ENCODE measurements around the gene TMPRSS2. TPM values are rescaled to one million over a fixed set of nuclear protein-coding genes. Genes with fewer than 3 reads are reported as not detected.
"Not testable (repeated sequence)": the region's sequence is repeated elsewhere in the genome, so short reads cannot be mapped to it uniquely, and the experiment has no call there.

Gene TMPRSS2
- total and polyA plus RNA-seq, 2 donors from 2014 or later: 32.8 to 55.0 TPM

DNA sequence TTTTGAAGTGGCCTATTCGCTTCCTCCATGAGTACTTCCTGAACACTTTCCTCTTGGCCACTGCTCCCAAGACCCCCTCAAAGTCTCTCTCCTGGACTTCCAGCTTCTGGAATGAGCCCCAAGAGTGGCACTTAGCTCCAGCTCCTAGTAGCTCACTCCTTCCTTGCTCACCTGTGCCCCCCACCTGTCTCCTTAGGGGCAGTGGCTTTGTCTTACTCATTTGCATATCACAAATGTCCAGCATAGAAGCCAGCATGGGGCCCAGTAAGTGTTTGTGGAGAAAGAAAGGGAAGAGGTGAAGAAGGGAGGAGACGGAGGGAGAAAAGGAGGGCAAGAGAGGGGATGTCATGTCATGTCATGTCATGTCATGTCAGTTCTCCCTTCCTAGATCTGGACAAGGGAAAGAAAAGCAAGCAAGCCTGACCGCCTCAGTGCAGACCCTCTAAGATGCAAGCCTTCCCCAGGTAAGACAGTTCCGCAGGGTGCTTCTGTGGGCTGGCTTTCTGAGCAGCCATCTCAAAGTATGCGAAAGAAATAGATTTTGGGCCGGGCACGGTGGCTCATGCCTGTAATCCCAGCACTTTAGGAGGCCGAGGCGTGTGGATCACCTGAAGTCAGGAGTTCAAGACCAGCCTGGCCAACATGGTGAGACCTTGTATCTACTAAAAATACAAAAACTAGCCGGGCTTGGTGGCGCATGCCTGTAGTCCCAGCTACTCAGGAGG, 88.8 kb downstream of the TMPRSS2 start:
- intact Hi-C loops (cut with DNase I): no loop called here

DNA sequence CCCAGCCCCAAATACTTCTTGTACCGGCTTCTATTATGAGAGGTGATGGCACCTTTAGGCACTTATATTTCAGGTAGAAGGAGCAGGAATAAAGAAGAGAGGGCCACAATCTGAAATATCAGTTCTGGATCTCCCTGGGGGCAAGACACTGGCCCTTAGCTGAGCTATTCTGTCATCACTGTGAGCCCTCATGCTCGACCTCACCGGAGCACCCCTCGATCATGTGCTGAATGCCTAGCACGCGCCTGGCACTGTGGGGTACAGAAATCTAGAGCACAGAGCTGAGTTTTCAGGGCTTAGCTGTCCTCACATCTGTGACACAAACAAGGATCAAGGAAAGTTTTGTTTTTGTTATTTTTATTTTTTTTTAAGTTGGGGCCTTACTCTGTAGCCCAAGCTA, 89.6 kb downstream of the TMPRSS2 start:
- H3K27ac ChIP-seq (ENCODE audit: low read depth in 2 of 2, low read length in 2 of 2): no peak overlapping the region
- H3K4me1 ChIP-seq (ENCODE audit: control insufficient read depth in 2 of 3, insufficient read depth in 2 of 3, low read depth in 1 of 3, low read length in 3 of 3): peaks cover 0 to 4% (median 0%) of the 10 kb centered on the region in 3 donors
- no peak overlapping the region for H3K4me3 ChIP-seq (ENCODE audit: low read length in 3 of 3)
- TF ChIP-seq, protein P1, sequence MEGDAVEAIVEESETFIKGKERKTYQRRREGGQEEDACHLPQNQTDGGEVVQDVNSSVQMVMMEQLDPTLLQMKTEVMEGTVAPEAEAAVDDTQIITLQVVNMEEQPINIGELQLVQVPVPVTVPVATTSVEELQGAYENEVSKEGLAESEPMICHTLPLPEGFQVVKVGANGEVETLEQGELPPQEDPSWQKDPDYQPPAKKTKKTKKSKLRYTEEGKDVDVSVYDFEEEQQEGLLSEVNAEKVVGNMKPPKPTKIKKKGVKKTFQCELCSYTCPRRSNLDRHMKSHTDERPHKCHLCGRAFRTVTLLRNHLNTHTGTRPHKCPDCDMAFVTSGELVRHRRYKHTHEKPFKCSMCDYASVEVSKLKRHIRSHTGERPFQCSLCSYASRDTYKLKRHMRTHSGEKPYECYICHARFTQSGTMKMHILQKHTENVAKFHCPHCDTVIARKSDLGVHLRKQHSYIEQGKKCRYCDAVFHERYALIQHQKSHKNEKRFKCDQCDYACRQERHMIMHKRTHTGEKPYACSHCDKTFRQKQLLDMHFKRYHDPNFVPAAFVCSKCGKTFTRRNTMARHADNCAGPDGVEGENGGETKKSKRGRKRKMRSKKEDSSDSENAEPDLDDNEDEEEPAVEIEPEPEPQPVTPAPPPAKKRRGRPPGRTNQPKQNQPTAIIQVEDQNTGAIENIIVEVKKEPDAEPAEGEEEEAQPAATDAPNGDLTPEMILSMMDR (IDR thresholded peaks at IDR 0.05; ENCODE audit: borderline replicate concordance, extremely low read depth, insufficient read depth): no peak
- DNase-seq (no peak), FAIRE-seq (no peak)
- H3K36me3 ChIP-seq (ENCODE audit: control insufficient read depth in 2 of 3, insufficient read depth in 3 of 3, low read length in 3 of 3): no peaks in the 10 kb centered on the region
- H3K9ac ChIP-seq (ENCODE audit: low read length in 3 of 3): no peak overlapping the region
- no peaks in the 10 kb centered on the region for H3K27me3 ChIP-seq (ENCODE audit: control insufficient read depth, insufficient read depth, low read length)
- no peaks in the 10 kb centered on the region for H3K9me3 ChIP-seq (ENCODE audit: control insufficient read depth in 2 of 3, insufficient read depth in 1 of 3, low read length in 3 of 3)
- intact Hi-C loops (cut with DNase I): no loop called here

More for the DNA sequence above, 88.8 kb downstream of the TMPRSS2 start:
- FAIRE-seq (no peak), DNase-seq (no peak)
- Histone ChIP-seq H3K27ac (ENCODE audit: low read depth in 2 of 2, low read length in 2 of 2) (no peak overlapping the region), H3K27me3 (ENCODE audit: control insufficient read depth, insufficient read depth, low read length) (no peaks in the 10 kb centered on the region), H3K9me3 (ENCODE audit: control insufficient read depth in 2 of 3, insufficient read depth in 1 of 3, low read length in 3 of 3) (no peaks in the 10 kb centered on the region), H3K4me3 (ENCODE audit: low read length in 3 of 3) (no peak overlapping the region), H3K4me1 (ENCODE audit: control insufficient read depth in 2 of 3, insufficient read depth in 2 of 3, low read depth in 1 of 3, low read length in 3 of 3) (peaks cover 0 to 5% (median 4%) of the 10 kb centered on the region in 3 donors), H3K9ac (ENCODE audit: low read length in 3 of 3) (no peak overlapping the region), H3K36me3 (ENCODE audit: control insufficient read depth in 2 of 3, insufficient read depth in 3 of 3, low read length in 3 of 3) (no peaks in the 10 kb centered on the region)
- TF ChIP-seq, protein P1 (IDR thresholded peaks at IDR 0.05; ENCODE audit: borderline replicate concordance, extremely low read depth, insufficient read depth): no peak

DNA sequence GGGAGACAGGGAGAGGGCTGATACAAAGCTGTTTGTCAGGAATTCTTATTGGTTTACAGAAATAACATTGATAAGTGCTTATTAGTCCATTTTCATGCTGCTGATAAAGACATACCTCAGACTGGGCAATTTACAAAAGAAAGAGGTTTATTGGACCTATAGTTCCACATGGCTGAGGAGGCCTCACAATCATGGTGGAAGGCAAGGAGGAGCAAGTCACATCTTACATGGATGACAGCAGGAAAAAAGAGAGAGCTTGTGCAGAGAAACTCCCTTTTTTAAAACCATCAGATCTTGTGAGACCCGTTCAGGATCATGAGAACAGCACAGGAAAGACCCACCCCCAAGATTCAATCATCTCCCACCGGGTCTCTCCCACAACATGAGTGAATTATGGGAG, 90.5 kb downstream of the TMPRSS2 start:
- H3K4me3 ChIP-seq (ENCODE audit: low read length in 3 of 3); H3K27ac ChIP-seq (ENCODE audit: low read depth in 2 of 2, low read length in 2 of 2); H3K27me3 ChIP-seq (ENCODE audit: control insufficient read depth, insufficient read depth, low read length); FAIRE-seq; H3K4me1 ChIP-seq (ENCODE audit: control insufficient read depth in 2 of 3, insufficient read depth in 2 of 3, low read depth in 1 of 3, low read length in 3 of 3); intact Hi-C loops (cut with DNase I); DNase-seq; H3K9me3 ChIP-seq (ENCODE audit: control insufficient read depth in 2 of 3, insufficient read depth in 1 of 3, low read length in 3 of 3); H3K9ac ChIP-seq (ENCODE audit: low read length in 3 of 3); H3K36me3 ChIP-seq (ENCODE audit: control insufficient read depth in 2 of 3, insufficient read depth in 3 of 3, low read length in 3 of 3): not testable (repeated sequence)

Other genes starting within 250 kb of the TMPRSS2 start
- gene FAM3B, start 191.4 kb downstream of the TMPRSS2 start, total RNA-seq: 19.4 TPM
- gene FAM3B, start 191.4 kb downstream of the TMPRSS2 start, polyA plus RNA-seq (ENCODE audit: insufficient read depth, low read depth, low replicate concordance): 44.4 TPM
- gene MX2, start 146.1 kb downstream of the TMPRSS2 start, total RNA-seq: 11.7 TPM
- gene MX2, start 146.1 kb downstream of the TMPRSS2 start, polyA plus RNA-seq (ENCODE audit: insufficient read depth, low read depth, low replicate concordance): 4.3 TPM
- gene MX1, start 81.9 kb downstream of the TMPRSS2 start, total RNA-seq: 47.4 TPM
- 22.9 TPM for gene MX1, start 81.9 kb downstream of the TMPRSS2 start, polyA plus RNA-seq (ENCODE audit: insufficient read depth, low read depth, low replicate concordance)

Measured in kidney (tissue), 14 donors.